ENCODE measurements around the gene PTPRN2.

GRCh38 chr7:158356454-158356853 lies 231.2 kb downstream of the PTPRN2 start:
- TF ChIP-seq CTCF (conservative IDR thresholded peaks at IDR 0.05), result no peak
- no peak for TF ChIP-seq EZH2 (IDR thresholded peaks at IDR 0.05; ENCODE audit: low read depth)

All from PC-9 (cell line).